Measurements from ENCODE around the gene HRNR. TPM values are rescaled to one million over a fixed set of nuclear protein-coding genes. Genes with fewer than 3 reads are reported as not detected.

Gene HRNR
- total RNA-seq, 1 experiment from 2014 or later, result not detected

- Histone ChIP-seq H3K27me3 (ENCODE audit: control insufficient read depth, insufficient read depth, low read length) (no peaks in the 10 kb centered on the region), H3K36me3 (replicated peaks; ENCODE audit: control insufficient read depth, insufficient read depth, low read length) (no peaks in the 10 kb centered on the region), H3K4me3 (ENCODE audit: insufficient read depth, low read depth, low read length) (no peak overlapping the region)
- DNase-seq, result no peak
Measured at GRCh38 chr1:152170287-152170905, 53.6 kb downstream of the HRNR start.

- Histone ChIP-seq H3K4me3 (ENCODE audit: insufficient read depth, low read depth, low read length) (no peak overlapping the region), H3K27me3 (ENCODE audit: control insufficient read depth, insufficient read depth, low read length) (no peaks in the 10 kb centered on the region), H3K36me3 (replicated peaks; ENCODE audit: control insufficient read depth, insufficient read depth, low read length) (no peaks in the 10 kb centered on the region)
- DNase-seq, result no peak
Measured at GRCh38 chr1:152169366-152170025, 54.5 kb downstream of the HRNR start.

- Histone ChIP-seq H3K4me3 (ENCODE audit: insufficient read depth, low read depth, low read length) (no peak overlapping the region), H3K27me3 (ENCODE audit: control insufficient read depth, insufficient read depth, low read length) (no peaks in the 10 kb centered on the region), H3K36me3 (replicated peaks; ENCODE audit: control insufficient read depth, insufficient read depth, low read length) (no peaks in the 10 kb centered on the region)
- DNase-seq, result no peak
Measured at GRCh38 chr1:152168535-152168868, 55.5 kb downstream of the HRNR start.

GRCh38 chr1:152167835-152168534, 56.0 kb downstream of the HRNR start:
- Histone ChIP-seq H3K27me3 (ENCODE audit: control insufficient read depth, insufficient read depth, low read length) (no peaks in the 10 kb centered on the region), H3K36me3 (replicated peaks; ENCODE audit: control insufficient read depth, insufficient read depth, low read length) (no peaks in the 10 kb centered on the region), H3K4me3 (ENCODE audit: insufficient read depth, low read depth, low read length) (no peak overlapping the region)
- DNase-seq, result no peak

GRCh38 chr1:152166966-152167365, 57.0 kb downstream of the HRNR start:
- no peaks in the 10 kb centered on the region for H3K36me3 ChIP-seq (replicated peaks; ENCODE audit: control insufficient read depth, insufficient read depth, low read length)
- no peaks in the 10 kb centered on the region for H3K27me3 ChIP-seq (ENCODE audit: control insufficient read depth, insufficient read depth, low read length)
- H3K4me3 ChIP-seq (ENCODE audit: insufficient read depth, low read depth, low read length), result no peak overlapping the region
- no peak for DNase-seq

GRCh38 chr1:152165286-152166077, 58.5 kb downstream of the HRNR start:
- H3K4me3 ChIP-seq (ENCODE audit: insufficient read depth, low read depth, low read length), result no peak overlapping the region
- no peaks in the 10 kb centered on the region for H3K36me3 ChIP-seq (replicated peaks; ENCODE audit: control insufficient read depth, insufficient read depth, low read length)
- no peak for DNase-seq
- no peaks in the 10 kb centered on the region for H3K27me3 ChIP-seq (ENCODE audit: control insufficient read depth, insufficient read depth, low read length)

GRCh38 chr1:152164517-152165136, 59.4 kb downstream of the HRNR start:
- Histone ChIP-seq H3K36me3 (replicated peaks; ENCODE audit: control insufficient read depth, insufficient read depth, low read length) (no peaks in the 10 kb centered on the region), H3K4me3 (ENCODE audit: insufficient read depth, low read depth, low read length) (no peak overlapping the region), H3K27me3 (ENCODE audit: control insufficient read depth, insufficient read depth, low read length) (no peaks in the 10 kb centered on the region)
- no peak for DNase-seq

- no peaks in the 10 kb centered on the region for H3K27me3 ChIP-seq (ENCODE audit: control insufficient read depth, insufficient read depth, low read length)
- DNase-seq, result no peak
- H3K4me3 ChIP-seq (ENCODE audit: insufficient read depth, low read depth, low read length), result no peak overlapping the region
- H3K36me3 ChIP-seq (replicated peaks; ENCODE audit: control insufficient read depth, insufficient read depth, low read length), result no peaks in the 10 kb centered on the region
Measured at GRCh38 chr1:152162792-152163463, 61.1 kb downstream of the HRNR start.

Other genes starting within 250 kb of the HRNR start
- 102 and 116 TPM in 2 replicates for gene S100A10, start 230.3 kb downstream of the HRNR start, total RNA-seq (2014; rRNA removed; shearing (Covaris generic))
- 474 and 597 TPM in 2 replicates for gene S100A11, start 187.2 kb downstream of the HRNR start, total RNA-seq (2014; rRNA removed; shearing (Covaris generic))
- not detected in 2 replicates for gene TCHHL1, start 135.1 kb downstream of the HRNR start, total RNA-seq (2014; rRNA removed; shearing (Covaris generic))
- gene TCHH, start 108.7 kb downstream of the HRNR start, total RNA-seq (2014; rRNA removed; shearing (Covaris generic)), result not detected in 2 replicates
- not detected in 2 replicates for gene RPTN, start 65.0 kb downstream of the HRNR start, total RNA-seq (2014; rRNA removed; shearing (Covaris generic))
- gene FLG, start 101.0 kb upstream of the HRNR start, total RNA-seq (2014; rRNA removed; shearing (Covaris generic)), result not detected in 2 replicates
- not detected in 2 replicates for gene FLG2, start 135.8 kb upstream of the HRNR start, total RNA-seq (2014; rRNA removed; shearing (Covaris generic))
- gene CRNN, start 190.1 kb upstream of the HRNR start, total RNA-seq (2014; rRNA removed; shearing (Covaris generic)), result not detected in 2 replicates

Data from H7 (cell line).